ENCODE data around the gene CAPZB.

Gene CAPZB

GRCh38 chr1:19464696-19465095 is 20.6 kb downstream of the CAPZB start:
- TF ChIP-seq CTCF (IDR thresholded peaks at IDR 0.05; ENCODE audit: low read length, missing control alignments): no peak
- H3K4me3 ChIP-seq (replicated peaks; ENCODE audit: low read depth, low read length): no peak overlapping the region
- no peak for DNase-seq (ENCODE audit: low read depth)

GRCh38 chr1:19463504-19463803 is 21.9 kb downstream of the CAPZB start:
- H3K4me3 ChIP-seq (replicated peaks; ENCODE audit: low read depth, low read length): no peak overlapping the region
- no peak for TF ChIP-seq CTCF (IDR thresholded peaks at IDR 0.05; ENCODE audit: low read length, missing control alignments)
- no peak for DNase-seq (ENCODE audit: low read depth)

- DNase-seq (ENCODE audit: low read depth): no peak
- no peak overlapping the region for H3K4me3 ChIP-seq (replicated peaks; ENCODE audit: low read depth, low read length)
- TF ChIP-seq CTCF (IDR thresholded peaks at IDR 0.05; ENCODE audit: low read length, missing control alignments): no peak
These were observed 22.4 kb downstream of the CAPZB start for GRCh38 chr1:19462781-19463503.

GRCh38 chr1:19461220-19461554 is 24.2 kb downstream of the CAPZB start:
- no peak for DNase-seq (ENCODE audit: low read depth)
- TF ChIP-seq CTCF (IDR thresholded peaks at IDR 0.05; ENCODE audit: low read length, missing control alignments): no peak
- H3K4me3 ChIP-seq (replicated peaks; ENCODE audit: low read depth, low read length): no peak overlapping the region

- TF ChIP-seq CTCF (IDR thresholded peaks at IDR 0.05; ENCODE audit: low read length, missing control alignments): no peak
These were observed 24.7 kb downstream of the CAPZB start for GRCh38 chr1:19460535-19461219.

GRCh38 chr1:19458815-19459417 is 26.4 kb downstream of the CAPZB start:
- DNase-seq (ENCODE audit: low read depth): no peak
- H3K4me3 ChIP-seq (replicated peaks; ENCODE audit: low read depth, low read length): no peak overlapping the region
- no peak for TF ChIP-seq CTCF (IDR thresholded peaks at IDR 0.05; ENCODE audit: low read length, missing control alignments)

More at GRCh38 chr1:19460535-19461219, 24.7 kb downstream of the CAPZB start:
- no peak overlapping the region for H3K4me3 ChIP-seq (replicated peaks; ENCODE audit: low read depth, low read length)
- no peak for DNase-seq (ENCODE audit: low read depth)

All from fibroblast of pulmonary artery (primary cell).